ENCODE data around the gene RTP5.

Gene RTP5

GRCh38 chr2:241877989-241878970 is 8.8 kb downstream of the RTP5 start:
- DNase-seq (ENCODE audit: low spot score in 2 of 2): peak; percentile 70 to 74
- H3K27ac Mint-ChIP-seq: no peak overlapping the region
- H3K9me3 Mint-ChIP-seq: no peaks in the 10 kb centered on the region
- H3K36me3 Mint-ChIP-seq: peaks cover 2% of the 10 kb centered on the region
- H3K27me3 Mint-ChIP-seq: no peaks in the 10 kb centered on the region
- ATAC-seq (ENCODE audit: low read depth): no peak
- H3K4me1 Mint-ChIP-seq: peaks cover 26% of the 10 kb centered on the region
- no peak overlapping the region for H3K4me3 Mint-ChIP-seq

- Mint-ChIP-seq H3K27me3 (no peaks in the 10 kb centered on the region), H3K4me1 (peaks cover 26% of the 10 kb centered on the region), H3K9me3 (no peaks in the 10 kb centered on the region), H3K4me3 (no peak overlapping the region), H3K27ac (no peak overlapping the region), H3K36me3 (no peaks in the 10 kb centered on the region)
- no peak for ATAC-seq (ENCODE audit: low read depth)
- DNase-seq (ENCODE audit: low spot score in 2 of 2): no peak
Measured at GRCh38 chr2:241879326-241879725, 9.8 kb downstream of the RTP5 start.

GRCh38 chr2:241880311-241881073 is 11.0 kb downstream of the RTP5 start:
- H3K4me3 Mint-ChIP-seq: peak overlapping the region; percentile 94
- H3K4me1 Mint-ChIP-seq: peaks cover 25% of the 10 kb centered on the region
- no peaks in the 10 kb centered on the region for H3K9me3 Mint-ChIP-seq
- H3K27me3 Mint-ChIP-seq: no peaks in the 10 kb centered on the region
- H3K27ac Mint-ChIP-seq: peak overlapping the region; percentile 99
- ATAC-seq (ENCODE audit: low read depth): no peak
- H3K36me3 Mint-ChIP-seq: no peaks in the 10 kb centered on the region
- no peak for DNase-seq (ENCODE audit: low spot score in 2 of 2)

GRCh38 chr2:241882091-241882625 is 12.6 kb downstream of the RTP5 start:
- peak overlapping the region; percentile 94 for H3K4me3 Mint-ChIP-seq
- H3K9me3 Mint-ChIP-seq: no peaks in the 10 kb centered on the region
- H3K27ac Mint-ChIP-seq: peak overlapping the region; percentile 99
- no peaks in the 10 kb centered on the region for H3K27me3 Mint-ChIP-seq
- ATAC-seq (ENCODE audit: low read depth) (peak; percentile 66), DNase-seq (ENCODE audit: low spot score in 2 of 2) (peak; percentile 78 to 79)
- H3K4me1 Mint-ChIP-seq: peaks cover 31% of the 10 kb centered on the region
- peaks cover 6% of the 10 kb centered on the region for H3K36me3 Mint-ChIP-seq

- H3K9me3 Mint-ChIP-seq: peaks cover 2% of the 10 kb centered on the region
- ATAC-seq (ENCODE audit: low read depth): no peak
- no peaks in the 10 kb centered on the region for H3K27me3 Mint-ChIP-seq
- H3K4me3 Mint-ChIP-seq: no peak overlapping the region
- peaks cover 41% of the 10 kb centered on the region for H3K4me1 Mint-ChIP-seq
- no peak overlapping the region for H3K27ac Mint-ChIP-seq
- no peak for DNase-seq (ENCODE audit: low spot score in 2 of 2)
- peaks cover 16% of the 10 kb centered on the region for H3K36me3 Mint-ChIP-seq
Measured at GRCh38 chr2:241884951-241885290, 15.4 kb downstream of the RTP5 start.

GRCh38 chr2:241885291-241885945 is 15.9 kb downstream of the RTP5 start:
- Mint-ChIP-seq H3K27me3 (no peaks in the 10 kb centered on the region), H3K4me1 (peaks cover 40% of the 10 kb centered on the region), H3K36me3 (peaks cover 16% of the 10 kb centered on the region), H3K9me3 (peaks cover 2% of the 10 kb centered on the region), H3K27ac (peak overlapping the region; percentile 55), H3K4me3 (no peak overlapping the region)
- DNase-seq (ENCODE audit: low spot score in 2 of 2) (no peak), ATAC-seq (ENCODE audit: low read depth) (no peak)

- peak overlapping the region; percentile 55 for H3K27ac Mint-ChIP-seq
- DNase-seq (ENCODE audit: low spot score in 2 of 2): no peak
Measured at GRCh38 chr2:241885946-241886643, 16.6 kb downstream of the RTP5 start.

GRCh38 chr2:241886840-241887447 is 17.4 kb downstream of the RTP5 start:
- H3K4me1 Mint-ChIP-seq: peaks cover 33% of the 10 kb centered on the region
- H3K4me3 Mint-ChIP-seq: no peak overlapping the region
- no peak overlapping the region for H3K27ac Mint-ChIP-seq
- peaks cover 2% of the 10 kb centered on the region for H3K9me3 Mint-ChIP-seq
- H3K36me3 Mint-ChIP-seq: peaks cover 18% of the 10 kb centered on the region
- no peaks in the 10 kb centered on the region for H3K27me3 Mint-ChIP-seq
- DNase-seq (ENCODE audit: low spot score in 2 of 2): no peak
- no peak for ATAC-seq (ENCODE audit: low read depth)

More at GRCh38 chr2:241885946-241886643, 16.6 kb downstream of the RTP5 start:
- Mint-ChIP-seq H3K4me3 (peak overlapping the region; percentile 21), H3K9me3 (peaks cover 2% of the 10 kb centered on the region), H3K27me3 (no peaks in the 10 kb centered on the region), H3K4me1 (peaks cover 37% of the 10 kb centered on the region), H3K36me3 (peaks cover 18% of the 10 kb centered on the region)
- ATAC-seq (ENCODE audit: low read depth): no peak

- Mint-ChIP-seq H3K27ac (peak overlapping the region; percentile 89), H3K36me3 (peaks cover 18% of the 10 kb centered on the region), H3K27me3 (no peaks in the 10 kb centered on the region), H3K4me1 (peaks cover 25% of the 10 kb centered on the region), H3K4me3 (peak overlapping the region; percentile 47), H3K9me3 (peaks cover 2% of the 10 kb centered on the region)
- no peak for DNase-seq (ENCODE audit: low spot score in 2 of 2)
- ATAC-seq (ENCODE audit: low read depth): no peak
Measured at GRCh38 chr2:241887806-241888522, 18.4 kb downstream of the RTP5 start.

- ATAC-seq (ENCODE audit: low read depth) (no peak), DNase-seq (ENCODE audit: low spot score in 2 of 2) (no peak)
- Mint-ChIP-seq H3K9me3 (peaks cover 2% of the 10 kb centered on the region), H3K36me3 (peaks cover 18% of the 10 kb centered on the region), H3K27ac (peak overlapping the region; percentile 39), H3K4me1 (peaks cover 23% of the 10 kb centered on the region), H3K27me3 (no peaks in the 10 kb centered on the region), H3K4me3 (peak overlapping the region; percentile 57)
Measured at GRCh38 chr2:241888641-241889040, 19.1 kb downstream of the RTP5 start.

GRCh38 chr2:241890524-241891235 is 21.2 kb downstream of the RTP5 start:
- Mint-ChIP-seq H3K4me1 (peaks cover 19% of the 10 kb centered on the region), H3K4me3 (no peak overlapping the region), H3K9me3 (peaks cover 2% of the 10 kb centered on the region), H3K36me3 (peaks cover 18% of the 10 kb centered on the region), H3K27me3 (no peaks in the 10 kb centered on the region), H3K27ac (no peak overlapping the region)
- DNase-seq (ENCODE audit: low spot score in 2 of 2): no peak
- no peak for ATAC-seq (ENCODE audit: low read depth)
